AG09319 (cell line): ENCODE measurements around the gene PKD1L1.

Experiments used
- DNase-seq: peaks from one replicate; pipeline ENCODE4 v3.0.0-alpha.2; 2010; ENCODE audit warnings: low read depth; ENCODE audit errors: extremely low read depth
- CTCF ChIP-seq: IDR thresholded peaks from 2 replicates; pipeline ENCODE4 v1.5.1; 2011; ENCODE audit warnings: low read depth, mild to moderate bottlenecking, inconsistent platforms, low read length, moderate library complexity

The PKD1L1 gene

GRCh38 chr7:47777531-47778152 is 170.6 kb downstream of the PKD1L1 start:
- no peak for DNase-seq
- TF ChIP-seq CTCF, result no peak

DNA sequence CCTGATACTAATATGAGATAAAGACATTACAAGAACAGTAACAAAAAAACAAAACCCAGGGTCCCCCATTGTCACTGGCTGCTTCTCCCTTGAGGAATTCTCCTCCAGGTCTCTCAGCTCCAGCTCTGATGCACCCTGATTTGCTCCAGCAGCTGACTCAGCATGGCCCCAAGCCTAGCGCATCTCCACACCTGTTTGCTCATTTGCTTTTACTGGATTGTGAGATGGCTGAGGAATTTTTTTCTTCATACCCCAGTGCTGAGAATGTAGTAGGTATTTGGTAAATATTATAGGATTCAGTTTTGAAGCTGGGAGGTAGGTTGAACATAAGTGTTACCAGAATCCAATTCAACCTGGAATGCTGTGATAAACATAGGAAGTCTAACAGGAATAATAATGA is 171.9 kb downstream of the PKD1L1 start:
- TF ChIP-seq CTCF, result no peak
- DNase-seq, result no peak

DNA sequence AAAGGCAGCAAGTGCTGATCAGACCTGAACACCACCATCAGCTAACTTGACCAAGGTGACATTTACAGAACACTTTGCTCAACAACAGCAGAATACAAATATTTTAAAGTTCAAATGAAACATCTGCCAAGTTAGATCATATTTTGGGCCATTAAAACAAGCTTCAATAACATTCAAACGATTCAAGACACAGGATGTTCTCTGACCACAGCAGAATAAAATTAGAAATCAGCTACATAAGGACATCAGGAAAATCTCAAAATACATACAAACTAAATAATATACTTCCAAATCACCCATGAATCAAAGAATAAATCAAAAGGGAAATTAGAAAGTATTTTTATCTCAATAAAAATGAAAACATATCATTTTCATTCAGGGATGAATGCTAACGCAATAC is 173.0 kb downstream of the PKD1L1 start:
- DNase-seq, result no peak
- no peak for TF ChIP-seq CTCF

DNA sequence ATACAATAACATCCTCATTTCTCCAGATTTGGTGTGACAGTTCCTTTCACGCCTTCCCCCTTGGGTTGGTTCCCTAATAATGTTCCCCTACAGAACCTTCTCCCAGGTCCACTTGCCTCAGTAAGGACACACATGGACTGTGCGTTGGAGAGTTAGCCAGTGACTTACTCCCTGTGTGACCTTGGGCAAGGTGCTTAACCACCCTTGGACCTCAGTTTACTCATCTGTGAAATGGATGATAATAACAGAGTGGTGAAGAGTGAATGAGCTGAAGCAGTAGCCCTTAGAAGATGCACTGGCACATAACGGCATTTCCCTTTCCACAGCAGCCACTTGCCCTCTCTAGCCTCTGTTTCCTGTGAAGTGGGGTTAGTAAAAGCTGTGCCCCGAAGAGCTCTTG is 175.8 kb downstream of the PKD1L1 start:
- DNase-seq, result no peak
- no peak for TF ChIP-seq CTCF

DNA sequence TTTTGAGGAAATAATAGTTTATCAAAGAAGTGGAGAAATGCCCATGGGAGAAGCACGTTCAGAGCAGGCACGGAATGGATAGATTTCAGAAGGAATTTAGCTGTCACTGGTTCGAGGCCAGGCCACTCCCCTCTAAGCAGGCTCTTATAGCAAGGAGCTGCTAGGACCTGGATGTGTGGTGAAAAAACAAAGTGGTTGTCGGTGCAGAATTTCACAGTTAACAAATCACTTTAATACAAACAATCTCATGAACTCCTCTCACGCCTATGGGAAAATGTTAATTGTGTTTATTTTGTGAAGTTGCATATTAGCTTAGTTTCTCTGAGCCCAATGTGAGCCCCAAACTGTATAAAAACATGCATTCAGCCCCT is 176.3 kb downstream of the PKD1L1 start:
- no peak for DNase-seq
- no peak for TF ChIP-seq CTCF

DNA sequence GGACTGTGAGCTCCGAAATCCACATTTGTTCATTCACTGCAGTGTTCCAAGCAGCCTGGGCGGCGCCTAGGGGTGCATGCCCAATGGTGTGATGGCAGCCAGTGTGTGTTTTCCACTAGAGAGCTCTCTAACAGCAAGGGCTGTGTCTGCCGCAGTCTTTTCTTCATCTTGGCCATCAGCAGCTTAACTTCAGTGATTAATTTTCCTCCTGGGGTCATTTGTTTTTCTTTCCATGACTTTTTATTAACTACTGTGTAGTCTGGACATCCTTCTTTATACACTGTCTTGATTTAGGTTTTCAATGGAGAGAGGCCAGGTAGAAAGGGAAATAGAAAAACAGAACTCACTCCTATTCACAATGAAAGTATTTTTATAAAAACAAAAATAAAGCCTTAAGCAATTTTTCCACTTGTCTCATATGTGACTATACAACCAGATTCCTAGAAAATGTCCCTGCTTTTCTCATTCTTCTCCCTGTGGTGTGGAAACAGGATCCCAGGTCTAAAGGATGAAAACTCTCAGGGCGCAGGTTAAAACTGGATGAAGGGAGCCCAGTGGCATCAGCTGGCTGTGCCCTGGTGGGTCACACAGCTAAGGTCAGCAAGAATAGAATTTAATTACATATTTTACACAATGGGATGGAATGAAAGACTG is 176.8 kb downstream of the PKD1L1 start:
- no peak for DNase-seq
- no peak for TF ChIP-seq CTCF

DNA sequence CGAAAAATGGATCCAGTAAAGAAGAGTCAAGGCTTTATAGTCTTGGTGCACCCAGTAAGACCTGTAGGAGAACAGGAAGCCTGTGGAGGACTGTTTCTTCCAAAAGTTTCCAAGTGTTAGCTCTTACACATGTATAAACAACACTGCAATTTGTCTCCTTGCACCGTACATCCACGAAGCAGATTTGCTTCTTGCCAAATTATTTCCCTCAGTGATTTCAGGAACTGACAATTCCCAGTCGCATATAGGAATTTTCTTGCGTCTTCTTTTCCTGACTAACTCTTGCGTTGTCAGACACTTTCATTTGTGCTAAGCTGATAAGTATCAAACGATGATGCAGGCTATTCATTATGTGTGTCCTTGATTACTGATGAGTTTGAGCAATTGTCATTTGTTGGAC is 182.1 kb downstream of the PKD1L1 start:
- no peak for DNase-seq

More for the DNA sequence above, 182.1 kb downstream of the PKD1L1 start:
- no peak for TF ChIP-seq CTCF
